IMR-90 (cell line): Measurements from ENCODE around the gene ACSL4. TPM values are rescaled to one million over a fixed set of nuclear protein-coding genes. Genes with fewer than 3 reads are reported as not detected.

ENCODE experiments used
- ATAC-seq: fragments of 200-7000 bp; cut with Tn5 transposase; 2 replicates; pipeline ENCODE4 v1.9.1; 2020; ENCODE audit warnings: low read depth, mild to moderate bottlenecking, moderate library complexity
- BruUV-seq: library from RNA; stranded (reverse); fragments of 400-500 nt; replicated peaks from 2 replicates; lab custom pipeline; 2021; lab: Mats Ljungman, UMichigan
- CTCF ChIA-PET: fragments of 300-600 bp; formaldehyde crosslinking; extraction: SDS; loops from one replicate; lab custom pipeline; 2021; ENCODE audit warnings: antibody characterized with exemption; lab: Yijun Ruan, JAX
- POLR2A ChIA-PET: fragments of 300-600 bp; sonication (Branson Sonifier 250); formaldehyde crosslinking; loops from one replicate; lab custom pipeline; 2022; ENCODE audit warnings: antibody characterized with exemption; ENCODE audit not compliant: unreplicated experiment; lab: Charles Lee
- DNase-seq: peaks from one replicate; pipeline ENCODE4 v3.0.0; 2013
- H2AFZ ChIP-seq: replicated peaks from 2 replicates; pipeline ENCODE3; 2013; ENCODE audit warnings: low read length, mild to moderate bottlenecking; ENCODE audit not compliant: poor library complexity
- H2AK5ac ChIP-seq: 2 replicates; pipeline ENCODE4 v1.6.1; 2013; ENCODE audit warnings: low read depth, low read length, inconsistent platforms
- H2AK9ac ChIP-seq: replicated peaks from 2 replicates; pipeline ENCODE3; 2013; ENCODE audit warnings: mild to moderate bottlenecking, low read depth, low read length, moderate library complexity; ENCODE audit not compliant: poor library complexity
- H2BK120ac ChIP-seq: 2 replicates; pipeline ENCODE4 v1.6.1; 2013; ENCODE audit warnings: low read depth, low read length, inconsistent platforms
- H2BK15ac ChIP-seq: 3 replicates; pipeline ENCODE4 v1.6.1; 2013; ENCODE audit warnings: low read depth, low read length, inconsistent platforms
- H2BK20ac ChIP-seq: 2 replicates; pipeline ENCODE4 v1.6.1; 2013; ENCODE audit warnings: low read depth, mild to moderate bottlenecking, inconsistent platforms, low read length, moderate library complexity
- H2BK5ac ChIP-seq: 2 replicates; pipeline ENCODE4 v1.6.1; 2013; ENCODE audit warnings: mild to moderate bottlenecking, low read depth, low read length, inconsistent platforms; ENCODE audit not compliant: poor library complexity, severe bottlenecking
- H3K14ac ChIP-seq: replicated peaks from 2 replicates; pipeline ENCODE4 v1.6.1; 2013; ENCODE audit warnings: low read depth, low read length, inconsistent platforms
- H3K18ac ChIP-seq: 2 replicates; pipeline ENCODE4 v1.6.1; 2013; ENCODE audit warnings: low read depth, low read length, control low read depth
- H3K23ac ChIP-seq: 2 replicates; pipeline ENCODE4 v1.6.1; 2013; ENCODE audit warnings: low read depth, low read length, inconsistent platforms
- H3K27ac ChIP-seq: 2 replicates; pipeline ENCODE4 v1.5.1; 2013; ENCODE audit warnings: mild to moderate bottlenecking, control low read depth, low read length; ENCODE audit not compliant: insufficient read depth
- H3K27me3 ChIP-seq: 2 replicates; pipeline ENCODE4 v1.6.1; 2013; ENCODE audit warnings: low read length; ENCODE audit not compliant: control insufficient read depth, insufficient read depth
- H3K36me3 ChIP-seq: 2 replicates; pipeline ENCODE4 v1.6.1; 2013; ENCODE audit warnings: low read length, mixed read lengths; ENCODE audit not compliant: control insufficient read depth, insufficient read depth
- H3K4ac ChIP-seq: 2 replicates; pipeline ENCODE4 v1.6.1; 2013; ENCODE audit warnings: low read depth, low read length, inconsistent platforms
- H3K4me1 ChIP-seq: 2 replicates; pipeline ENCODE4 v1.6.1; 2013; ENCODE audit warnings: low read length, mixed read lengths; ENCODE audit not compliant: control insufficient read depth, insufficient read depth
- H3K4me2 ChIP-seq: 2 replicates; pipeline ENCODE4 v1.6.1; 2013; ENCODE audit warnings: low read depth, mild to moderate bottlenecking, control low read depth, low read length, moderate library complexity
- H3K4me3 ChIP-seq: 2 replicates; pipeline ENCODE4 v1.5.1; 2013; ENCODE audit warnings: low read depth, mild to moderate bottlenecking, control low read depth, low read length, moderate library complexity; ENCODE audit not compliant: insufficient read depth
- H3K56ac ChIP-seq: 2 replicates; pipeline ENCODE4 v1.6.1; 2013; ENCODE audit warnings: low read length, inconsistent platforms; ENCODE audit not compliant: insufficient read depth; ENCODE audit errors: extremely low read depth
- H3K79me1 ChIP-seq, 2 experiments: 2 replicates each; pipeline ENCODE4 v1.6.1; 2013; ENCODE audit warnings: low read length in 2 of 2, inconsistent platforms in 1 of 2, low read depth in 1 of 2
- H3K9ac ChIP-seq: 2 replicates; pipeline ENCODE4 v1.6.1; 2013; ENCODE audit warnings: low read depth, low read length, control low read depth
- H3K9me1 ChIP-seq: 2 replicates; pipeline ENCODE4 v1.6.1; 2013; ENCODE audit warnings: low read length, inconsistent platforms; ENCODE audit not compliant: insufficient read depth
- H3K9me3 ChIP-seq: 2 replicates; pipeline ENCODE4 v1.6.1; 2013; ENCODE audit warnings: low read length; ENCODE audit not compliant: control insufficient read depth, insufficient read depth
- H4K20me1 ChIP-seq: 2 replicates; pipeline ENCODE4 v1.6.1; 2013; ENCODE audit warnings: low read length, inconsistent platforms; ENCODE audit not compliant: insufficient read depth
- H4K5ac ChIP-seq: 2 replicates; pipeline ENCODE4 v1.6.1; 2013; ENCODE audit warnings: mild to moderate bottlenecking, low read depth, low read length, control low read depth
- H4K8ac ChIP-seq, 2 experiments: 2 replicates each; pipeline ENCODE4 v1.6.1; 2013; ENCODE audit warnings: low read depth in 2 of 2, low read length in 2 of 2, control low read depth in 1 of 2, inconsistent platforms in 1 of 2
- H4K91ac ChIP-seq: 2 replicates; pipeline ENCODE4 v1.6.1; 2013; ENCODE audit warnings: low read depth, low read length, inconsistent platforms; ENCODE audit not compliant: insufficient read depth
- CEBPB ChIP-seq: IDR thresholded peaks from 2 replicates; pipeline ENCODE4 v1.6.1; 2012; ENCODE audit warnings: low read depth, low read length, improper control_type of control experiment
- WGBS, 2 experiments: methylation state at CpG; one replicate each; pipeline versions ENCODE4 v1.1.5 to v1.1.7; 2013; ENCODE audit warnings: missing lambda C conversion rate in 2 of 2; ENCODE audit not compliant: insufficient read length in 1 of 2; ENCODE audit errors: extremely low coverage in 2 of 2; 5-methylcytosine and 5-hydroxymethylcytosine counted together
- dilution Hi-C: fragments of 300-500 bp; cut with HindIII; formaldehyde crosslinking; loops from one replicate; pipeline ENCODE4 v1.14.3; 2018; ENCODE audit warnings: low sequenced_read_pairs; ENCODE audit not compliant: unreplicated experiment
- in situ Hi-C: fragments of 300-500 bp; cut with MboI; formaldehyde crosslinking; loops from 3 replicates; pipeline ENCODE4 v1.14.3; 2019; ENCODE audit warnings: low sequenced_read_pairs, inconsistent platforms, mixed read lengths
- intact Hi-C: fragments of 100-400 bp; cut with micrococcal nuclease; formaldehyde crosslinking; loops from 2 replicates; pipeline ENCODE4 v1.10.0; 2022
- polyA plus RNA-seq, 3 experiments: library from polyadenylated mRNA; depleted of rRNA; stranded (reverse); fragments of >200 nt; gene quantifications; 2 replicates each; pipeline ENCODE4 v1.2.3, GENCODE V29; 2012; ENCODE audit warnings: low replicate concordance in 1 of 3
- total RNA-seq: library from RNA; depleted of rRNA; stranded (reverse); fragments of >200 nt; gene quantifications from 2 replicates; pipeline ENCODE4 v1.2.3, GENCODE V29; 2012

The ACSL4 gene
- total and polyA plus RNA-seq, 2 of the 4 experiments (the other 2 are of a cell fraction), result 29.6 to 59.7 TPM

DNA sequence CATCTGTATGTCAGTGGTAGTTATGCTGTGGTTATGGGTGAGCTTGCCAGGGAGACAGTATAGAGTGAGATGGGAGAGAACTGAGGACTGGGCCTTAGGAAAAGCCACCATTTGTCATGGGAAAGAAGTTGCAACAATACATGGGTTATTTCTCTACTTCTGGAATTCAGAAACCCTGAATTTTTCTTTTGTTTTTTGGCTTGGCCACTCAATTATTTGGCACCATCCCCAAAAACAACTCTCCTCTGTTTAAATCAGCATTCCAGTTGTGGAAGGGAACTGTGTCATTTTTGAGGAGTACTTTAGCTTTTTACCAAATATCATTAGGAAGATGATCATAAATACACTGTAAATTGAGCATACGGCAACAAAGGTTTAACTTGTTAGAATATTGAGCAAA, 41.1 kb upstream of the ACSL4 start:
- no peaks in the 10 kb centered on the region for H3K9me1 ChIP-seq
- no peaks in the 10 kb centered on the region for H3K79me1 ChIP-seq
- H4K20me1 ChIP-seq, result no peaks in the 10 kb centered on the region
- H3K56ac ChIP-seq, result no peak overlapping the region; the same call in 1 of the 2 replicates
- intact Hi-C loops (loop anchor here (2.0 kb wide), 1 partner anchor 53 kb away; no protein-coding TSS in a partner anchor), in situ Hi-C loops (no loop called here), dilution Hi-C loops (no loop called here)
- 0 out of 2 replicates have a peak, but pooled peaks cover 2% of the 10 kb centered on the region for H3K4me1 ChIP-seq
- H2BK120ac ChIP-seq, result no peak overlapping the region
- peak overlapping the region; percentile 42; the same call in 1 of the 2 replicates for H3K18ac ChIP-seq
- H4K5ac ChIP-seq, result no peak overlapping the region; the same call in 1 of the 2 replicates
- TF ChIP-seq CEBPB, result no peak
- H2AFZ ChIP-seq, result no peak overlapping the region
- WGBS, 2 experiments, result no CpG with 5 or more reads among the region's 1 CpG
- no peak for DNase-seq
- H3K23ac ChIP-seq, result no peak overlapping the region
- no peak for ATAC-seq
- peak overlapping the region; percentile 70; the same call in 1 of the 2 replicates for H3K27ac ChIP-seq
- no TSS peak for BruUV-seq
- H3K36me3 ChIP-seq, result no peaks in the 10 kb centered on the region
- H2BK5ac ChIP-seq, result no peak overlapping the region
- ChIA-PET POLR2A (no interaction called here), CTCF (no interaction called here)
- H2BK15ac ChIP-seq, result no peak overlapping the region
- peaks cover 2% of the 10 kb centered on the region; the same call in 1 of the 2 replicates for H3K9me3 ChIP-seq
- no peak overlapping the region for H4K91ac ChIP-seq
- no peak overlapping the region for H2AK9ac ChIP-seq
- no peak overlapping the region for H3K4me2 ChIP-seq
- peak overlapping the region; percentile 36; the same call in 1 of the 2 replicates for H3K14ac ChIP-seq
- no peak overlapping the region; a peak in 1 of 4 replicates for H4K8ac ChIP-seq
- no peak overlapping the region for H3K9ac ChIP-seq
- no peak overlapping the region for H3K4me3 ChIP-seq
- no peak overlapping the region for H2AK5ac ChIP-seq
- peak overlapping the region; percentile 9; the same call in 1 of the 2 replicates for H3K4ac ChIP-seq
- no peak overlapping the region; the same call in 1 of the 2 replicates for H2BK20ac ChIP-seq
- H3K27me3 ChIP-seq, result no peaks in the 10 kb centered on the region
